SH-SY5Y (cell line): Measurements from ENCODE around the gene MROH8.

Experiments used
- GATA2 ChIP-seq: IDR thresholded peaks from 2 replicates; pipeline ENCODE4 v1.6.1; 2011; ENCODE audit warnings: mild to moderate bottlenecking, low read depth, low read length
- GATA3 ChIP-seq: IDR thresholded peaks from 2 replicates; pipeline ENCODE4 v1.6.1; 2011; ENCODE audit warnings: low read depth, mild to moderate bottlenecking, low read length, moderate library complexity

The MROH8 gene

GRCh38 chr20:37202267-37202943, 23.1 kb upstream of the MROH8 start:
- TF ChIP-seq GATA3 (no peak), GATA2 (peak; percentile 17; the same call in 1 of the 2 replicates)

- TF ChIP-seq GATA3 (peak; percentile 70), GATA2 (no peak)
Observed at GRCh38 chr20:37201827-37202162, 22.4 kb upstream of the MROH8 start.

DNA sequence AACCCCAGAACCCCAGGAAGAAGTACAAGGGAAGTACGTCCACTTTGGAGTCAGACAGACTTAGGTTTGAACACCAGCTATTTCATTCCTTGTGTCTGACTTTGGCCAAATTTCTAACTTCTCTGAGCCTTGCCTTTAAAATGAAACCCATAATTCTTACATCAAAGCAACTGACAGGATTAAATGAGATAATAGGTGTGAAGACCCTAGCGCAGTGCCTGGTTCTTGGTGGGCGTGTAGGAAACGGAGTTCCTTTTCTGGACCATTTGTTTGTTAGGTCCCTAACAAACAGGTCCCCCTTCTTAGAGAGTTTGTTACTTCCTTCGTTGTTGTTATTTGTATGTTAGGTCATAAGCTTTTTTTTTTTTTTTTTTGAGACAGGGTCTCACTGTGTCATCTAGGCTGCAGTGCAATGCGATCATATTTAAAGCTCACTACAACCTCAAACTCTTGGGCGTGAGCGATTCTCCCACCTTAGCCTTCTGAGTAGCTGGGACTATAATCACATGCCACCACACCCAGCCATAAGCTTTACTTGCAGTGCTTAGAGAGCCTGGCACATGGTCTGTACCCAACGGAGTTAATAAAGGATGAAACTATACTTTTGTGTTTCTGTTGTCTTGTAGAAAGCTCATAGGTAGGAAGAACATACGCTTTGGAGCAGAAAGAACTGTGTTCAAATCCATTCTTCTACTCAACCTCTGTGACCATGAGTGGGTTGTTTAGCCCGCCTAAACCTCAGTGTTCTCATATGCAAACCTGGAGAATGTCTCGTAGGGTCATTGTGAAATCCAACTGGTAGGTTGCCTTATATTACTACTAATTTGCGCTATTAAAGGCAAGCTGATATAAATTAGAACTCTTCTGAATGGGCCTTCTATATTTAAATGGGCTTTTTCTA, 21.8 kb upstream of the MROH8 start:
- TF ChIP-seq GATA2, result no peak
- no peak for TF ChIP-seq GATA3

DNA sequence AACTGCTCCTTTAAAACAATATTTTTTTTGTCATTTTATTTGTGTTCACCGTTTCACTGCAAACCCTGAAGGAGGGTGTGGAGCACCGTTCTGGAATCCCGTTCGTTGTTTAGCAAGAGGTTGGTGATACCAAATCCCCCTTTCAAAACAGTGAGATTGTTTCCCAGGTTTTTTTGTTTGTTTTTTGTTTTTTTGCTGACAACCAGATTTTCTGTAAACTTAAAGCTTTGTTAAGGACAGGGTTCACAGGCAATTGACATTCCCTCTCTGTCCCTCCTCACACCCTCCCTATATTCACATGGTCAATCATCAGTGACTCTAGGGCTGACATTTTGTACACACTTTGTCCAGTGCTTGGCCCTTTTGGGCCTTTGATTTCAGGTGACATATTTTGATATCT, 21.0 kb upstream of the MROH8 start:
- no peak for TF ChIP-seq GATA3
- no peak for TF ChIP-seq GATA2

GRCh38 chr20:37198932-37199660, 19.7 kb upstream of the MROH8 start:
- no peak for TF ChIP-seq GATA2
- TF ChIP-seq GATA3, result no peak

GRCh38 chr20:37194621-37195417, 15.5 kb upstream of the MROH8 start:
- TF ChIP-seq GATA2, result no peak

DNA sequence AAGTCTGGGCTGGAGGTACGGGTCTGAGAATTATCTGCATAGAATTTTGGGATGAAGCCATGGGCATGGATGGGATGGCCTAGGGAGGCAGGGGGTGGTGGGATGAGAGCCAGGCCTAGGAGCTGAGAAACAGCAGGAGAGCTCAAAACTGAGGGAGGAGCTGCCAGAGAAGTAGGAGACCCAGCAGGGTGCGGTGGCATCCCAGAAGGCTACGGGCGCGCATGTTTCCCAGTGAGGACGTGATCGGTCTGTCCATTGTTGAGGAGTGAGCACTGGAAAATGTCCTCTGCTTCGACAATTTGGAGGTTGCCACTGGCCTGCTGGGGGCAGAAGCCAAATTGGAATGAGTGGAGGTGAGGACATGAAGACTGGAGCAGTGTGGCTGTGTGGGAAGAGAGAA, 14.5 kb upstream of the MROH8 start:
- no peak for TF ChIP-seq GATA2

- TF ChIP-seq GATA2, result no peak
- TF ChIP-seq GATA3, result no peak
Observed at GRCh38 chr20:37193226-37193625, 13.9 kb upstream of the MROH8 start.

DNA sequence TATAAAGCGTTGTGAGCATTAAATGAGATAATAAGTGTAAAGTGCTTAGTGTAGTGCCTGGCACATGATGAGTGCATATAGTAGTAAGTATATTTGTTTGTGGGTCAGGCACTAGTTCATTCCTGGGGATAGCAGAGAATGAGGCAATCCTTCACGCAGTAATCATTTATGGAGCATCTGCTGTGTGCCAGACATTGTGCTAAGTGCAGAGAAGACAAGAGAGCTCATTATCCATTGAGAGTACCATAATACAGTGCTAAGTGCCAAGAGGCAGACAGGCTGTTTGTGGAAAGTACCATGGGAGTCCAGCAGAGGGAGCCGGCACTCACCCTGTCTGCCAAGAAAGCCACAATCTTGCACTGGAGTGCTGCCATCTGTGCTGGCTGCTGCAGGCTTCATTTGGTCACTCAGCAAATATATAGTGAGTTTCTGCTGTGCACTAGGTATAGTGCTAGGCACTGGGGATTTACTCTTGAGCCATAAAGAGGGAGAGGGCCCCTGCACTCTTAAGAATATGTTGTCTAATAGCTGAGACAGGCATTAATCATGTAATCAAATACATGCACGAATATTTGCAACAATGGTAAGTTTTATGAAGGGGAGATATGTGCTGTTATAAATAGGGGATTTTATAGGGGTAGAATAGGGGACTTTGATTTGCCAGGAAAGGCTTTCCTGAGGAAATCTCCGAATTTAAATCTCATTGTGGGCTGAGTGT, 12.9 kb upstream of the MROH8 start:
- no peak for TF ChIP-seq GATA2
- TF ChIP-seq GATA3, result no peak

DNA sequence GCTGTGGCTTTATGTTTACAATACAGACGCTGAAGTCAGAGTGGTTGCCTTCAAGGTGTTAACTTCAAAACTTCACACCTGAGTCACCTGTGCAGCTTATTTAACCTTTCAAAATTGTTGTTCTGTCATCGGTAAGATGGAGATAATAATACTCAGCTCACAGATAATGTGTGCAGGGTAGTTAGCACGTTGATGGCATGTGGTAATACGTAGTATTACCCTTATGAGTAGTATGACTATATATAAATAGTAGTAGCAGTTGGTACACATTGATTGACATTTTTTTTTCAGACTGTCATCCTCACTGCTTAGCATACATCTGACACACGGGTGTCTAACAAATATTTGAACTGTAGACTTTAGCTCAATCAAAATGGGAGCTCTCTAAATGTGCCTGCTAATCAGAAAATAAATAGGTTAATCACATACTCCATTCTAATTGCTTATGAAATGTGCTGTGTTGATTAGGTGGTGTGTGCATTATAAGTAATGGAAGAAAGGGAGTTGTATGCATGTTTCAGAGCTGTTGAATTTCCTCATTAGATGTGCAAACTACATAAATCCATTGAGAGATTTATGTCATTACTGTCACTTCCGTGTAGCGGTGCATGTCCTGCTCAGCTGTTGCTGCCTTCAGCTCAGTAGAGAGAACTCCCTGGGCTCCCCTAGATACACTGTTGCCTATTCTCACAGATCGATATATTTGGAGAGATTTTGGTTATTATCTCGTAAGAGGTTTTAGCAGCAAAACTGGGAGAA, 11.2 kb upstream of the MROH8 start:
- TF ChIP-seq GATA3, result no peak
- TF ChIP-seq GATA2, result no peak

GRCh38 chr20:37189416-37190016, 10.2 kb upstream of the MROH8 start:
- no peak for TF ChIP-seq GATA3
- no peak for TF ChIP-seq GATA2

DNA sequence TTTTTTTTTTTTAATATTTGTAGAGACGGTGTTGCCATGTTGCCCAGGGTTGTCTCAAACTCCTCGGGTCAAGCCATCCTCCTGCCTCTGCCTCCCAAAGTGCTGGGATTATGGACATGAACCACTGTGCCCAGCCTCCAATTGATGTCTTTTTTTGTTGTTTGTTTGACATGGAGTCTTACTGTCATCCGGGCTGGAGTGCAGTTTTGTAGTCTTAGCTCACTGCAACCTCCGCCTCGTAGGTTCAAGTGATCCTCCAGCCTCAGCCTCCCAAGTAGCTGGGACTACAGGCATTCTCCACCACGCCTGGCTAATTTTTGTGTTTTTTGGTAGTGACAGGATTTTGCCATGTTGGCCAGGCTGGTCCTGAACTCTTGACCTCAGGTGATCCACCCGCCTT, 9.4 kb upstream of the MROH8 start:
- TF ChIP-seq GATA2 (no peak), GATA3 (no peak)

GRCh38 chr20:37185686-37186085, 6.3 kb upstream of the MROH8 start:
- no peak for TF ChIP-seq GATA3
- no peak for TF ChIP-seq GATA2
